ENCODE results near the gene GCGR. TPM values are rescaled to one million over a fixed set of nuclear protein-coding genes. Genes with fewer than 3 reads are reported as not detected.
"Not testable (repeated sequence)": the region's sequence is repeated elsewhere in the genome, so short reads cannot be mapped to it uniquely, and the experiment has no call there.

Gene GCGR
- total RNA-seq, 1 donor from 2014 or later, result not detected

DNA sequence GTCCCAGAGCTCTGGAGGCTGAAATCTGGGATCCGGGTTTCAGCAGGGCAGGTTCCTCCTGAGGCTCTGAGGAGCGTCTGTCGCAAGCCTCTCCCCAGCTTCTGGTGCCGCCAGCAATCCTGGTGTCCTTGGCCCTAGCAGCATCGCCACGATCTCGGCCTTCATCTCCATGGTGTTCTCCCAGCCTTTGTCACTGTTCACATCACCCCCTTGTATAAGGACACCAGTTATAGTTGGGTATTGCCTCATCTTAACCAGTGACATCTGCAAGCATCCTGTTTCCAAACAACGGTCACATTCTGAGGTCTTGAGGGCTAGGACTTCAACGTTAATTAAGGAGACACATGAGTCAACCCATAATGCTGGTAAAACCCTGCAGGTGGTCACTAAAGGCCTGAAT lies 33.7 kb downstream of the GCGR start:
- Mint-ChIP-seq H3K27me3 (ENCODE audit: low read depth) (no peaks in the 10 kb centered on the region), H3K27ac (ENCODE audit: unreplicated experiment) (no peak overlapping the region), H3K4me1 (peaks cover 5% of the 10 kb centered on the region), H3K36me3 (ENCODE audit: low read depth) (no peaks in the 10 kb centered on the region), H3K9me3 (no peaks in the 10 kb centered on the region), H3K4me3 (peak overlapping the region; percentile 60)
- DNase-seq (ENCODE audit: low read depth, low spot score), result no peak
- TF ChIP-seq, protein P1, sequence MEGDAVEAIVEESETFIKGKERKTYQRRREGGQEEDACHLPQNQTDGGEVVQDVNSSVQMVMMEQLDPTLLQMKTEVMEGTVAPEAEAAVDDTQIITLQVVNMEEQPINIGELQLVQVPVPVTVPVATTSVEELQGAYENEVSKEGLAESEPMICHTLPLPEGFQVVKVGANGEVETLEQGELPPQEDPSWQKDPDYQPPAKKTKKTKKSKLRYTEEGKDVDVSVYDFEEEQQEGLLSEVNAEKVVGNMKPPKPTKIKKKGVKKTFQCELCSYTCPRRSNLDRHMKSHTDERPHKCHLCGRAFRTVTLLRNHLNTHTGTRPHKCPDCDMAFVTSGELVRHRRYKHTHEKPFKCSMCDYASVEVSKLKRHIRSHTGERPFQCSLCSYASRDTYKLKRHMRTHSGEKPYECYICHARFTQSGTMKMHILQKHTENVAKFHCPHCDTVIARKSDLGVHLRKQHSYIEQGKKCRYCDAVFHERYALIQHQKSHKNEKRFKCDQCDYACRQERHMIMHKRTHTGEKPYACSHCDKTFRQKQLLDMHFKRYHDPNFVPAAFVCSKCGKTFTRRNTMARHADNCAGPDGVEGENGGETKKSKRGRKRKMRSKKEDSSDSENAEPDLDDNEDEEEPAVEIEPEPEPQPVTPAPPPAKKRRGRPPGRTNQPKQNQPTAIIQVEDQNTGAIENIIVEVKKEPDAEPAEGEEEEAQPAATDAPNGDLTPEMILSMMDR (conservative IDR thresholded peaks at IDR 0.05), result no peak

DNA sequence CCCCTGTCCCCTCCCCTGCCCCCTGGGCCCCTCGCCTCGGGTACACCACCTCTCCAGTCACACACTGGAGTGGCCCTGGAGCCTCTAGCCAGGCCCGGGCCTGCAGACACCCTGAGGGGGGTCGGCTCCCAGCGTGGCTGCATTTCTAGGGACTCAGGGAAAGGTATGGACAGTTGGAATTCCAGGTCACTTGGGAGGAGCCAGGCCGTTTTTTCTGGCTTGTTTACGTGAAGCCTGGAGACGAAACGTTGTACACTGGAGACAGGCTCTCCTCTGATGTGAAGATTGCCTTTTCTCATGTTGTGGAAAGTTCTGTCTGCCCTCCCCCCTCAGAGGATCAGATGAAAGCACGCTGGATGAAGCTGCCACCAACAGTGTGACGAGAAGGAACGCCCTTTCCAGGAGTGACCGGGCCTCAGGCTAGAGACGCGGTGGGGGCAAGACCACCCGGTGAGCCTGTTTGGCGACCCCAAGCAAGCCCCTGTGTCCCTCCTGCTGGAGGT lies 34.9 kb downstream of the GCGR start:
- H3K36me3 Mint-ChIP-seq (ENCODE audit: low read depth), result no peaks in the 10 kb centered on the region
- H3K4me3 Mint-ChIP-seq, result no peak overlapping the region
- TF ChIP-seq, protein P1 (conservative IDR thresholded peaks at IDR 0.05), result no peak
- H3K4me1 Mint-ChIP-seq, result peaks cover 1% of the 10 kb centered on the region
- DNase-seq (ENCODE audit: low read depth, low spot score), result no peak
- H3K9me3 Mint-ChIP-seq, result no peaks in the 10 kb centered on the region
- no peak overlapping the region for H3K27ac Mint-ChIP-seq (ENCODE audit: unreplicated experiment)
- no peaks in the 10 kb centered on the region for H3K27me3 Mint-ChIP-seq (ENCODE audit: low read depth)

DNA sequence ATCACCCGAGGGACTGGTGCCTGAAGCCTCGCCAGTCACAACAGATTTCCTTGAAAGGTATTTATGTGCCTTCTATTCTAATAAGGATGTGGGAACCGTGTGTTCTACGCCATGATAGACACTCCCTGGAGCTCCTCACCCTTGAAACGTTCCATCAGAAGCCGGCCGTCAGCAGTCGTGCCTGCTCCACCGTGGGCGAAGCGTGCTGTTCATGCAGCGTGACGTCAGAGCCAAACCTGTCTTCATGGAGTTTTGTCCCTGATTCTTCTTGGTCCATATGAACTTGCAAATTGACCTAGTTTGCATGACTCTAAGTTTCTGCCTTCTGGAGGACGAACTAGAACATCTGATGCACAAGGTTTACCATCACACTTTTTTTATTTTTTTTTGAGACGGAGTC lies 35.4 kb downstream of the GCGR start:
- Mint-ChIP-seq H3K36me3 (ENCODE audit: low read depth) (no peaks in the 10 kb centered on the region), H3K4me1 (no peaks in the 10 kb centered on the region), H3K9me3 (no peaks in the 10 kb centered on the region), H3K4me3 (no peak overlapping the region), H3K27ac (ENCODE audit: unreplicated experiment) (no peak overlapping the region), H3K27me3 (ENCODE audit: low read depth) (no peaks in the 10 kb centered on the region)
- no peak for DNase-seq (ENCODE audit: low read depth, low spot score)
- TF ChIP-seq, protein P1 (conservative IDR thresholded peaks at IDR 0.05), result no peak

DNA sequence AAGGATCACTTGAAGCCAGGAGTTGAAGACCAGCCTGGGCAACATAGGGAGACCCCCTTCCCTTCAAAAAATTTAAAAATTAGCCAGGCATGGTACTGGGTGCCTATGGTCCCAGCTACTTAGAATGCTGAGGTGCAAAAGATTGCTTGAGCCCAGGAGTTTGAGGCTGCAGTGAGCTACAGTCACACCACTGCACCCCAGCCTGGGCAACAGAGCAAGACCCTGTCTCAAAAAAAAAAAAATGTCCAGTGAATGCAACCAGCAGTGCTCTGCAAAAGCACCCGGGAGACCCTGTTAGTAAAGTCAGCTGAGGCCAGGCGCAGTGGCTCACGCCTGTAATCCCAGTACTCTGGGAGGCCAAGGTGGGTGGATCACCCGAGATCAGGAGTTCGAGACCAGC lies 36.1 kb downstream of the GCGR start:
- H3K4me1 Mint-ChIP-seq; H3K9me3 Mint-ChIP-seq; DNase-seq (ENCODE audit: low read depth, low spot score); H3K27ac Mint-ChIP-seq (ENCODE audit: unreplicated experiment); H3K4me3 Mint-ChIP-seq; H3K27me3 Mint-ChIP-seq (ENCODE audit: low read depth); H3K36me3 Mint-ChIP-seq (ENCODE audit: low read depth): not testable (repeated sequence)

DNA sequence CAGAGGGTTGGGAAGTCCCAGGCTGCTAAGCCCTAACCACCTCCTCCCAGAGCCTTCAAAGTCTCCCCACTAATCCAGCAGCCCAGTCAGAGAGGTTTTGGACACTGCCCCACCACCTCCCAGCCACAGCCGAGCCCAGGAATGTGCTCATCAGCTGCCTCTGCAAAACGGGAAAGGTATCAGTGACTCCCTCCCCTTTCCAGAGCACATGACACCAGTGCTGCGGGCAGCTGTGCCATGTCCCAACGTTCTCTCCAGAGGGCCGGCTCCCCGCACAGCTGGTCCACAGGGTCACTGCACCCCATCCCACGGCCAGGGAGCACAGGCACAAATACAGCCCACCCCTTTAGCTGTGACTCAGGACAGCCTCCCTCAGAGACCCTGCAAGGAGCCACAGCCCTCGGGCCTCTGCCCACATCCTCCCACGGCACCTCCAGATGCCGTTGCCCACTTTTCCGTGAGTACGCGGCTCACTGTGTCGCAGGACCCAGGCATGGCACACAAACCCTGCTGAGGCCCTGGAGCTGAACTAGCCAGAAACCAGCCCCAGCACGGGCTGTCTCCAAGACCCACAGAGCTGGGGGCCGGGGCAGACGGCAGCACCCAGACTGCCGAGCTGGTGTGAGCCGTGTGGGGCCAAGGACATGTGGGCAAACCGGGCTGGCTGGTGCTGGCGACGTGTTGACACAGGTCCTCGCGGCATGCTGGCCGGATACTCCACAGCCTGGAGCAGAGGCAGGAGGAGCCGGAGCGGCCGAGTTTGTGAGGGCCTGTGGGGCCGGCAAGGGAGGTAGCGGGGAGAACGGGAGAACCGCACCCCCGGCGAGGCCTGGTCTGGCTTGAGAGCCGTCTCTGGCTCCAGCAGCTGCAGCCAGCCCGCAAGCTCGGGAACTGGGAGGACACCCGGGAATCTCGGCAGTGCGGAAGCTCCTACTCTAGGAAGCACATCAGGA lies 37.2 kb downstream of the GCGR start:
- H3K36me3 Mint-ChIP-seq (ENCODE audit: low read depth), result no peaks in the 10 kb centered on the region
- H3K27ac Mint-ChIP-seq (ENCODE audit: unreplicated experiment), result no peak overlapping the region
- no peaks in the 10 kb centered on the region for H3K4me1 Mint-ChIP-seq
- no peaks in the 10 kb centered on the region for H3K27me3 Mint-ChIP-seq (ENCODE audit: low read depth)
- TF ChIP-seq, protein P1 (conservative IDR thresholded peaks at IDR 0.05), result no peak
- no peaks in the 10 kb centered on the region for H3K9me3 Mint-ChIP-seq
- no peak overlapping the region for H3K4me3 Mint-ChIP-seq
- DNase-seq (ENCODE audit: low read depth, low spot score), result no peak

DNA sequence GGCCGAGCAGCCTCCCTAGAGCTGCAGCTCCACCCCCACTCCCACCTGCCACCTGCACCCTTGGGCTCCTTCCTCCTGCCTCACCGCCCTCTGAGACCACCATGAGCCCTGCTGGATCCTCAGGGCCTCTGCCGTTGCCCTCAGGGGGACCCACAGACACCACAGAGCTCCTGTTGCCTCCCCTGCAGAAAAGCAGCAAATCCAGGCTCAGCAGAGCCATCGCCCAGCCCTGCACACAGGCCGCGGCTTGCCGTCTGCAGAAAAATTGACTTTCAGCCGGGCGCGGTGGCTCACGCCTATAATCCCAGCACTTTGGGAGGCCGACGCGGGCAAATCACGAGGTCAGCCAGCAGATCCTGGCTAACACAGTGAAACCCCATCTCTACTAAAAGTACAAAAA lies 37.9 kb downstream of the GCGR start:
- Mint-ChIP-seq H3K9me3 (no peaks in the 10 kb centered on the region), H3K36me3 (ENCODE audit: low read depth) (no peaks in the 10 kb centered on the region), H3K27me3 (ENCODE audit: low read depth) (no peaks in the 10 kb centered on the region), H3K4me1 (no peaks in the 10 kb centered on the region), H3K27ac (ENCODE audit: unreplicated experiment) (no peak overlapping the region), H3K4me3 (no peak overlapping the region)
- TF ChIP-seq, protein P1 (conservative IDR thresholded peaks at IDR 0.05), result no peak
- no peak for DNase-seq (ENCODE audit: low read depth, low spot score)
